ENCODE results near the gene CEP97.

CEP97 gene

DNA sequence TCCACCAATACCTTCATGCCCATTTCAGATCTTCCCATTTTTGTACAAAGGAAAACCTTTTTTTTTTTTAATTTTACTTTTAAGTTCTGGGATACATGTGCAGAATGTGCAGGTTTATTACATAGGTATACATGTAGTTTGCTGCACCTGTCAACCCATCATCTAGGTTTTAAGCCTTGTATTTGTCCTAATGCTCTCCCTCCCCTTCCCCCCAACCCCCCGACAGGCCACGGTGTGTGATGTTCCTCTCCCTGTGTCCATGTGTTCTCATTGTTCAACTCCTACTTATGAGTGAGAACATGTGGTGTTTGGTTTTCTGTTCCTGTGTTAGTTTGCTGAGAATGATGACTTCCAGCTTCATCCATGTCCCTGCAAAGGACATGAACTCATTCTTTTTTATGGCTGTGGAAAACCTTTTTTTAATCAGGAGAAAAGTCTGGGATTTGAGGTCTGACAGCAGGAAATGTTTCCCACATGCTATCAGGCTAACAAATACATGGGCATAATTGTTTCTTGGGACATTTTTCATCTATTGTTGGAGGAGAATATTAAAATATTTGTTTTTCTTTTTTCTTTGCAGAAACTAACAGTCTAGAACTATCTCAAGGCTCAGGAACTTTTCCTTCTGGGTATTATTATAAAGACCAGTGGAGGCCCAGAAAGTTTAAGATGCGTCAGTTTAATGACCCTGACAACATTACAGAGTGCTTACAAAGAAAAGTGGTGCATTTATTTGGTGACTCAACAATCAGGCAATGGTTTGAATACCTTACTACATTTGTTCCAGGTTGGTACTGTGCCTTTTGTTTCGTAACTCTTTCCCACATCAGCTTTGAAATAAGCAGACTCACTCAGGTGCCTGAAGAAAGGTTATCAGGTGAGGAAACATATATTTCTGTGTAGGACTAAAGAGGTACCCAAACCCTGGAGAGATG is 92.1 kb downstream of the CEP97 start:
- peak; percentile 64 for DNase-seq (ENCODE audit: low spot score)

GRCh38 chr3:101817992-101818391 is 93.6 kb downstream of the CEP97 start:
- DNase-seq (ENCODE audit: low spot score): no peak

- DNase-seq (ENCODE audit: low spot score): no peak
Observed at GRCh38 chr3:101819649-101820206, 95.3 kb downstream of the CEP97 start.

All from kidney tubule cell (primary cell).